ENCODE measurements around the gene SFXN4. TPM values are rescaled to one million over a fixed set of nuclear protein-coding genes. Genes with fewer than 3 reads are reported as not detected.

The SFXN4 gene
- total RNA-seq, 1 donor from 2014 or later, result 13.2 TPM

DNA sequence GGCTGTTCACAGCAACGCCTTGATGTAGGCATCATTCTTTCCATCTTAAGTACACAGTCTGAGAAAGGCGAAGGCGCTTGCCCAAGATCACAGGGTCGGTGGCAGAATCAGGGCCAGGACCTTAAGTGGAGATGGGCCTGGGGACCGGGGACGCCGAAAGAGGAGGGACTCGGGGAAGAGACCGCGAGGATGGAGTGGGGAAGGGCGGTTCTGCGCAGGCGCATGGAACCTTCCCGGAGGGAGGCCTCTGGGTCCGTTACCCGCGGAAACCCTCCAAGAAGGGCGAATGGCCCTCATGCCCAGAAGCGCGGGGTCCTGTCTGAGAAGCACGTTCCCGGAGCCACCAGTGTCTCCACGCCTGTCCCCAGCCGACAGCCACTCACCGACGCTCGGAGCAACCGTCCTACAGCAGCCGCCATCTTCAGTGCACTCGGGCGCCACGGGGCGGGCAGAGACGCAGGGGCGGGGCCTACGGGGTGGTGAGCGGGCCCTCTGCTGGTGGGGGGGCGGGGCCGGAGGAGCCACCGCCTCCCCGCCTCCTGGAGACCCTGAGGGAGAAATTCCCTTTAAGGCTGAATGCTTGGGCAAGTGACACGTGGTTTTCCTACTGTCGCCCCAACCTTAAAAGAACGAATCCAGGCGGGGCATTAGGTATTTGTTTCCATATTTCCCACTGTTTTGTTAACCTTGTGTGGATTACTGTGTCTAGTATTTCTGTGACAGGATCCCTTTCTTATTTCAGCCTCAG is 13.0 kb upstream of the SFXN4 start, which contains the start of gene PRDX3:
TSS of gene PRDX3 (minus strand) at position 441 of the 748 bp plus-strand sequence. CDS start at position 419, 22 bp downstream.
- Mint-ChIP-seq H3K36me3 (peaks cover 11% of the 10 kb centered on the region), H3K4me1 (peaks cover 28% of the 10 kb centered on the region), H3K27ac (peak within 1 kb of the TSS; percentile 97), H3K9me3 (peaks cover 8% of the 10 kb centered on the region), H3K4me3 (peak within 1 kb of the TSS; percentile 100), H3K27me3 (ENCODE audit: insufficient read depth, low read depth) (peaks cover 6% of the 10 kb centered on the region)
- H3F3A ChIP-seq (ENCODE audit: low read depth), result peaks cover 5% of the 10 kb centered on the region
- H4K20me1 ChIP-seq (ENCODE audit: low read depth), result peaks cover 20% of the 10 kb centered on the region
- peak within 1 kb of the TSS; percentile 89 for H3K4me2 ChIP-seq
- H3K4me1 ChIP-seq, result peaks cover 12% of the 10 kb centered on the region
- no peak for TF ChIP-seq EZH2 (IDR thresholded peaks at IDR 0.05)
- TF ChIP-seq, protein P1, sequence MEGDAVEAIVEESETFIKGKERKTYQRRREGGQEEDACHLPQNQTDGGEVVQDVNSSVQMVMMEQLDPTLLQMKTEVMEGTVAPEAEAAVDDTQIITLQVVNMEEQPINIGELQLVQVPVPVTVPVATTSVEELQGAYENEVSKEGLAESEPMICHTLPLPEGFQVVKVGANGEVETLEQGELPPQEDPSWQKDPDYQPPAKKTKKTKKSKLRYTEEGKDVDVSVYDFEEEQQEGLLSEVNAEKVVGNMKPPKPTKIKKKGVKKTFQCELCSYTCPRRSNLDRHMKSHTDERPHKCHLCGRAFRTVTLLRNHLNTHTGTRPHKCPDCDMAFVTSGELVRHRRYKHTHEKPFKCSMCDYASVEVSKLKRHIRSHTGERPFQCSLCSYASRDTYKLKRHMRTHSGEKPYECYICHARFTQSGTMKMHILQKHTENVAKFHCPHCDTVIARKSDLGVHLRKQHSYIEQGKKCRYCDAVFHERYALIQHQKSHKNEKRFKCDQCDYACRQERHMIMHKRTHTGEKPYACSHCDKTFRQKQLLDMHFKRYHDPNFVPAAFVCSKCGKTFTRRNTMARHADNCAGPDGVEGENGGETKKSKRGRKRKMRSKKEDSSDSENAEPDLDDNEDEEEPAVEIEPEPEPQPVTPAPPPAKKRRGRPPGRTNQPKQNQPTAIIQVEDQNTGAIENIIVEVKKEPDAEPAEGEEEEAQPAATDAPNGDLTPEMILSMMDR (IDR thresholded peaks at IDR 0.05), result no peak
- H3K9ac ChIP-seq, result peak within 1 kb of the TSS; percentile 73
- peak within 1 kb of the TSS; percentile 78 for H3K27ac ChIP-seq
- H3K9me3 ChIP-seq (ENCODE audit: low read depth), result no peaks in the 10 kb centered on the region
- H3K27me3 ChIP-seq, result no peaks in the 10 kb centered on the region
- peak; percentile 97 for DNase-seq (ENCODE audit: low spot score)
- H3K4me3 ChIP-seq, result peak within 1 kb of the TSS; percentile 90
- peak within 1 kb of the TSS; percentile 89 for H2AFZ ChIP-seq (replicated peaks)
- no peaks in the 10 kb centered on the region for H3K36me3 ChIP-seq
- H3K79me2 ChIP-seq (ENCODE audit: low read depth), result peaks cover 49% of the 10 kb centered on the region

DNA sequence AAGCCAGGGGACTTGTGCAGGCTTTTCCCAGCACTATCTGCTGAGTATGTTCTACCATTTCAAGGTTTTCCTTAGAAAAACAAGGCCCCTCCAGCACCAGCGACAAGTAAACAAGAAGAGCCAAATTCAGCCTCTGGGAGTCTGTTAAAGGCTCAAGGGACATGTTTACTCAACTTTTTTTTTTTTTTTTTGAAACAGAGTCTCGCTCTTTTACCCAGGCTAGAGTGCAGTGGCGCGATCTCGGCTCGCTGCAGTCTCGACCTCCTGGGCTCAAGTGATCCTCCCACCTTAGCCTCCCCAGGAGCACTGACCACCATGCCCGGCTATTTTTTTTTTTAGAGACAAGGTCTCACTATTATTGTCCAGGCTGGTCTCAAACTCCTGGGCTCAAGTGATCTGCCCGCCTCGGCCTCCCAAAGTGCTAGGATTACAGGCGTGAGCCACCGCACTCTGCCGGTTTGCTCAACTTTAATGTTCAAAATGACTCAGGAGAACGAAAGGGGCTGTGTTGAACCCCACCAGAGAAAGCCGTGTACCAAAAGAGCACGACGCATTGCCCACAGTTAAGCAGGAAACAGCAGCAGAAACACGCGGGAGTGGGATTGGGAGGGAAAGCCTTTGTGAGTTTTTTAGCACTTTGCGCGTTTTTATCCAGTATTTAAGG is 12.3 kb upstream of the SFXN4 start:
- no peaks in the 10 kb centered on the region for H3K9me3 ChIP-seq (ENCODE audit: low read depth)
- H3K4me3 ChIP-seq, result peak overlapping the region; percentile 90
- H3K9me3 Mint-ChIP-seq, result peaks cover 5% of the 10 kb centered on the region
- H3K36me3 ChIP-seq, result no peaks in the 10 kb centered on the region
- peak overlapping the region; percentile 89 for H2AFZ ChIP-seq (replicated peaks)
- H3K9ac ChIP-seq, result peak overlapping the region; percentile 73
- TF ChIP-seq, protein P1 (IDR thresholded peaks at IDR 0.05), result no peak
- TF ChIP-seq EZH2phosphoT487 (IDR thresholded peaks at IDR 0.05) (no peak), EZH2 (IDR thresholded peaks at IDR 0.05) (no peak)
- no peaks in the 10 kb centered on the region for H3K27me3 ChIP-seq
- peaks cover 12% of the 10 kb centered on the region for H3K4me1 ChIP-seq
- H3K27ac ChIP-seq, result no peak overlapping the region
- peak overlapping the region; percentile 100 for H3K4me3 Mint-ChIP-seq
- peaks cover 5% of the 10 kb centered on the region for H3F3A ChIP-seq (ENCODE audit: low read depth)
- peaks cover 11% of the 10 kb centered on the region for H3K36me3 Mint-ChIP-seq
- H3K27me3 Mint-ChIP-seq (ENCODE audit: insufficient read depth, low read depth), result peaks cover 6% of the 10 kb centered on the region
- peak overlapping the region; percentile 89 for H3K4me2 ChIP-seq
- H3K27ac Mint-ChIP-seq, result peak overlapping the region; percentile 97
- H3K4me1 Mint-ChIP-seq, result peaks cover 28% of the 10 kb centered on the region
- peaks cover 54% of the 10 kb centered on the region for H3K79me2 ChIP-seq (ENCODE audit: low read depth)
- peaks cover 20% of the 10 kb centered on the region for H4K20me1 ChIP-seq (ENCODE audit: low read depth)
- DNase-seq (ENCODE audit: low spot score), result no peak

DNA sequence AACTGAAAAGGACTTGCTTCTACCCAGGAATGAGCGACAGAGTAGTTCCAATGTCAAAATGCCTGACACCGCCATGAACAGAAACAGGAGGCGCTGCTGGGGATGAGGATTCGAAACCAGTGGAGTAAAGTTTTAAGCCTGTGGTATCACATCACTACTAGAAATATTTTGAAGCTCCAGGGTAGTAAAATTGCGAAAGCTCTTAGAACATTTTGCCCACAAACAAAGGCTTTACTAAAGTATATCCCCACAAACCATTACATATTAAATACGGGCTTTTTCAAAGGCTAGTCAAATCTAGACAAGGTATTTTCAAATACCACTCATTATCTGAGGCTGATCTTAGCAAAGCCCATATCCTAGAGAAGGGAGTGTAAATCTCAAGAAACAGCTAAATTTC is 10.7 kb upstream of the SFXN4 start:
- H3K27me3 Mint-ChIP-seq (ENCODE audit: insufficient read depth, low read depth), result peaks cover 6% of the 10 kb centered on the region
- no peak overlapping the region for H3K27ac ChIP-seq
- peaks cover 20% of the 10 kb centered on the region for H4K20me1 ChIP-seq (ENCODE audit: low read depth)
- peaks cover 20% of the 10 kb centered on the region for H3K36me3 Mint-ChIP-seq
- no peak for DNase-seq (ENCODE audit: low spot score)
- peaks cover 3% of the 10 kb centered on the region for H3K36me3 ChIP-seq
- no peaks in the 10 kb centered on the region for H3K9me3 ChIP-seq (ENCODE audit: low read depth)
- H3K4me3 ChIP-seq, result no peak overlapping the region
- peaks cover 12% of the 10 kb centered on the region for H3K4me1 ChIP-seq
- H3K4me2 ChIP-seq, result no peak overlapping the region
- TF ChIP-seq EZH2 (IDR thresholded peaks at IDR 0.05) (no peak), EZH2phosphoT487 (IDR thresholded peaks at IDR 0.05) (no peak)
- TF ChIP-seq, protein P1 (IDR thresholded peaks at IDR 0.05), result no peak
- peaks cover 28% of the 10 kb centered on the region for H3K4me1 Mint-ChIP-seq
- peaks cover 54% of the 10 kb centered on the region for H3K79me2 ChIP-seq (ENCODE audit: low read depth)
- H3K27ac Mint-ChIP-seq, result no peak overlapping the region
- H3K4me3 Mint-ChIP-seq, result peak overlapping the region; percentile 55
- peaks cover 5% of the 10 kb centered on the region for H3F3A ChIP-seq (ENCODE audit: low read depth)
- H2AFZ ChIP-seq (replicated peaks), result no peak overlapping the region
- no peaks in the 10 kb centered on the region for H3K27me3 ChIP-seq
- peaks cover 2% of the 10 kb centered on the region for H3K9me3 Mint-ChIP-seq
- no peak overlapping the region for H3K9ac ChIP-seq
